HG03575 (cell line): ENCODE data around the gene FGF2.
"Not testable (repeated sequence)": the region's sequence is repeated elsewhere in the genome, so short reads cannot be mapped to it uniquely, and the experiment has no call there.

Experiments
- ATAC-seq: cut with Tn5 transposase; IDR thresholded peaks from one replicate; pipeline ENCODE4 v1.9.1; 2021; ENCODE audit not compliant: unreplicated experiment, insufficient number of reproducible peaks, low FRiP score; ENCODE audit errors: extremely low read depth

Gene FGF2

GRCh38 chr4:122838034-122838433, 11.4 kb downstream of the FGF2 start:
- ATAC-seq, result no peak

DNA sequence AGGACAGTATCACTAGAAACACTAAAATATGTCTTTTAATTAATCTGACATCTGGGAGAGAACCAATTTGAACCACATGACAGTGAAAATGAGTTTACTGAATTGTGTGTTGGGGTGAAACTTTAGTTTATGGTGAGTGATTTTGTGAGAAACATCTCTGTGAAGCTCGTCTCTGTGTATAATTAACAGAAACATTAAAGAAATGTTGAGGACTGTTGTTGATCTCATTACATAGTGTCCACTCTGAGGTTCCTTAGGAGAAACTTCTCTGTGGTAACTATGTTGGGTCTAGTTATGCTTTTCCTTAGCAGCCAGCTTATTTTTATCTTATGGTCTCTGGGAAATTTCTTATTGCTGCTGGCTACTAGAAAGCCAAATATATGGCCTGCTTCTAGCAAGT, 15.8 kb downstream of the FGF2 start:
- no peak for ATAC-seq

DNA sequence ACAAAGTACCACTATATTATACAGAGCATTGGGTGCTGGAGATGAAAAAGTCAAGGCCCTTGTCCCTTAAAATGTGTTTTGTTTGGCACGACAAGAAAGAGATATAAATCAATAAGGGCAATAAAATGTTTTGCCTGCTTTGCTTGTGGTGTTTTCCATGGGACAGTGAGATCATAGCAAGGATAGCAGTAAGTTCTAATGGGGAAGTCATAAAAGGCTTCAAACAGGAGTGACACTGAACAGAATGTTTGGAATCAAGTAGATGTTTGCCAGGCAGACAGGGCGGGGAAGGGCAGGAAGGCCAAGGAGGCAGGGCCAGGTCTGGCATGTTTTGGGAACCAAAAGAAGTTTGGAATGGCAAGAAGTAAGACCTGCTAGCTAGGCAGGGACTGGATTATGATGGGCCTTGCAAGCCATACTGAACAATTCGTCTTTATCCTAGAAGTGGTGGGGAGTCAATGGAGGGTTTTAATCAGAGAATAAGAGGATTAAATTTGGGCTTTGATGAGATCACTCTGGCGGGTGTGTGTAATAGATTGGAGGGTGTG, 16.4 kb downstream of the FGF2 start:
- ATAC-seq, result no peak

GRCh38 chr4:122844391-122844790, 17.8 kb downstream of the FGF2 start:
- ATAC-seq, result not testable (repeated sequence)

GRCh38 chr4:122845066-122845465, 18.4 kb downstream of the FGF2 start:
- ATAC-seq, result no peak

- no peak for ATAC-seq
These were observed 19.1 kb downstream of the FGF2 start for GRCh38 chr4:122845760-122846159.

- no peak for ATAC-seq
These were observed 21.3 kb downstream of the FGF2 start for GRCh38 chr4:122847931-122848330.

- not testable (repeated sequence) for ATAC-seq
These were observed 23.2 kb downstream of the FGF2 start for GRCh38 chr4:122849789-122850188.

DNA sequence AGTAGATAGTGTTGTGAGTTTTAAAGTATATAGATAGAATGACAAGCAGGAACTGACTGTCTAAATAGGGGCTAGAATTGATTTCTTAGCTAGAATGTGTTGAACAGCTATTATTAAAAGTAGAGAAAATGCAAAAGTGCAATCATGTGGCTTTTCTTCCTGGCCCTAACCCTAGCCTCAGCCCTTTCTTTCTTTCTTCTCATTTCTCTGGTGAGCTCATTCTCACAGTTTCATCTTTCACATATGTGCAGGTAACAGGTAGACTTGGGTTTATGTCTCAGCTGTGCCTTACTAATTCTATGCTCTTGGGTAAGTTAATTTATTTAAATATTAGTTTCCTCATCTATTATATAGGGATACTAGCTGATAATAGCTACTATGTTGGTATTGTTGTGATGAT, 24.9 kb downstream of the FGF2 start:
- no peak for ATAC-seq

DNA sequence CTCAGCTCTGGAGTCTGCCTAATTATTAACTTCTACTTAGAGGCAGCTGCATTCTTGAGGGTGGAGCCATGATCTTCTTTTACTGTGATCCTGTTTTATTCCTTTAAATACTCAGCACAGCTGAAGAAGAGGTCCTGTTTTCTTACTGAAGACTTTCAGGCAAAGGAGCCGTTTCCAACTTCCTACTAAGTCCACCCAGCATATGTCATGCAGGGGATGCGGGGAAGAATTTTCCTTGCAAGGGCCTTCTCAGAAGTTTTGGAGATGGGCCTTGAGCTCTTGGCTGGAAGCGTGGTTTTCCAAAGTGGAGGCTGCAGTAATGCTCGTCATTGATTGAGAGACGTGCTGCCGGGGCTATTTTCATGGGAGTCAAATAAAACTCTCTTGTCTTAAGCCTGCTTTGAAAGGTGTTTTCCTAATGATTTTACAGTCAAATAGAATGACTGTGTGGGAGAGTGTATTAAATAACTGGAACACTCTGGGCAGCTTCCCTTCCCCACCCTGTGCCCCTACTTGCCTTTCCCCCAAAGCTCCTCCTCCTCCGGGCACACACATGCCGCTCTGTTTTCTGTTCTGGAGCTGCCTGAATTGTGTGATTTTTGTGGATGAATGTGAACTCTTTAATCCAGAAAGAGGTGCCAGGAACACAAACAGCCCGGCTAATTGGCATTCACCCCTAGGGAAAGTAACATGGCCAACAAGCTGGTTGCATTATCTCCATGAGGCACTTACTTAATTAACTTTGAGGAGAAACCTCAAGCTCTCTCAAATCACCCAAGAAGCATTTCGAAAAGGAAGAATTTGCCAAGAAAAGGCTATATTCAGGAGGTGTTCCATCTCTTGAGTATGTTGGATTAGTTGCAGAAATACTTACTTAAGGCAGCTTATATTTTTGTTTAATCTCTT, 28.1 kb downstream of the FGF2 start:
- no peak for ATAC-seq

- no peak for ATAC-seq
These were observed 28.8 kb downstream of the FGF2 start for GRCh38 chr4:122855353-122855890.

- ATAC-seq, result no peak
These were observed 30.5 kb downstream of the FGF2 start for GRCh38 chr4:122857160-122857559.

- ATAC-seq, result no peak
These were observed 32.1 kb downstream of the FGF2 start for GRCh38 chr4:122858705-122859104.

- ATAC-seq, result no peak
These were observed 34.7 kb downstream of the FGF2 start for GRCh38 chr4:122861172-122861943.

GRCh38 chr4:122863639-122864038, 37.0 kb downstream of the FGF2 start:
- ATAC-seq, result no peak

DNA sequence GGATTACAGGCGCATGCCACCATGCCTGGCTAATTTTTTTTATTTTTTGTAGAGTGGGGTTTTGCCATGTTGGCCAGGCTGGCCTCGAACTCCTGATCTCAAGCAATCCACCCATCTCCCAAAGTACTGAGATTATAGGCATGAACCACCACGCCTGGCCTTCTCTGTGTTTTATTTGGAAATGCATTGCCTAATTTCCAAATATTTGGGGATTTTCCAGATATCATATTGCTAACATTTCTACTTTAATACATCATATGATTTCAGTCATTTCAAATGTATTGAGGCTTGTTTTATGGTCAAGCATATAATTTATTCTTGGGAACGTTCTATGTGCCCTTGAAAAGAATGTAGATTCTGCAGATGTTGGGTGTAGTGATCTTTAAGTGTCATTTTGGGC, 38.8 kb downstream of the FGF2 start:
- no peak for ATAC-seq

- ATAC-seq, result not testable (repeated sequence)
These were observed 41.6 kb downstream of the FGF2 start for GRCh38 chr4:122868235-122868634.

GRCh38 chr4:122873146-122873545, 46.5 kb downstream of the FGF2 start:
- ATAC-seq, result no peak

GRCh38 chr4:122873821-122874593, 47.4 kb downstream of the FGF2 start:
- no peak for ATAC-seq
